ENCODE results near the gene MT1G.
"Not testable (repeated sequence)": the region's sequence is repeated elsewhere in the genome, so short reads cannot be mapped to it uniquely, and the experiment has no call there.

The MT1G gene

DNA sequence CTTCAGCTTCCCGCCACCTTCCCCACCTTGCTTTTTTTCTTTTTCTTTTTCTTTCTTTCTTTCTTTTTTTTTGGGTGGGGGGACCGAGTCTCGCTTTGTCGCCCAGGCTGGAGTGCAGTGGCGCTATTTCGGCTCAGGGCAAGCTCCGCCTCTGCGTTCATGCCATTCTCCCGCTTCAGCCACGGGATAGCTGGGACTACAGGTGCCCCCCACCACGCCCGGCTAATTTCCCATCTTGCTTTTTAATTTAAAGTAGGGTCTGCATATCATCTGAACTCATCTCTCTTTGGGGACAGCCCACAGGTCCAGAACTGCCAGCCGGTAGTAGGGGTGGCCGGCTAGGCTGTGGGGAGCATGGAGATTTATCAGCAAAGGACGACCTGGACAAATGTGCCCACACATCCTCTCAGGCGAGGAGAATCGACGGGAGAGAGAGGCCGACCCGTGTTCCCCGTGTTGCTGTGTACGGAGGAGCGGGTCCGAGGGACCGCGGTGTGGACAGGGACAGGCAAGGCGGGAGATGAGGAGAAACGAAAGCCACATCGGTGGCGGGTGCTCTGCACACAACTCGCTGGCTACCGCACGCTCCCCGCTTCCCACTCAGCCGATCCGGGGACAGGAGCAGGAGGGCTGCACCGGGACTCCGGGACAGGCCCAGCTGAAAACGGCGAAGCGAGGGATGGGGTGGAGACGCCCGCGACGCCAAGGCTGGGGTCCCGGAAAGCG is 33.0 kb downstream of the MT1G start:
- DNase-seq = no peak

DNA sequence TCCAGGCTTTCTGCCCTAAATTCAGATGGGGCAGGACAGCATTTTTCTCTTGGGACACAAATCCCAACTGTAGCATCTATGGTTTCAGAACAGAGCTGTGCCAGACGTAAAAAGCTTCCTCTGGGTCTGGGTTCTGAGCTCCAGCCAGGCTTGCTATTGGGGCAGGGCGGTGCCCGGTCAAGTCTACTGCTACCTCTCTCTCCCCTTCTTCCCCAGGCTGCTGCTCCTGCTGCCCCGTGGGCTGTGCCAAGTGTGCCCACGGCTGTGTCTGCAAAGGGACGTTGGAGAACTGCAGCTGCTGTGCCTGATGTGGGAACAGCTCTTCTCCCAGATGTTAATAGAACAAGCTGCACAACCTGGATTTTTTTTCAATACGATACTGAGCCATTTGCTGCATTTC is 34.3 kb downstream of the MT1G start:
- no peak for DNase-seq

DNA sequence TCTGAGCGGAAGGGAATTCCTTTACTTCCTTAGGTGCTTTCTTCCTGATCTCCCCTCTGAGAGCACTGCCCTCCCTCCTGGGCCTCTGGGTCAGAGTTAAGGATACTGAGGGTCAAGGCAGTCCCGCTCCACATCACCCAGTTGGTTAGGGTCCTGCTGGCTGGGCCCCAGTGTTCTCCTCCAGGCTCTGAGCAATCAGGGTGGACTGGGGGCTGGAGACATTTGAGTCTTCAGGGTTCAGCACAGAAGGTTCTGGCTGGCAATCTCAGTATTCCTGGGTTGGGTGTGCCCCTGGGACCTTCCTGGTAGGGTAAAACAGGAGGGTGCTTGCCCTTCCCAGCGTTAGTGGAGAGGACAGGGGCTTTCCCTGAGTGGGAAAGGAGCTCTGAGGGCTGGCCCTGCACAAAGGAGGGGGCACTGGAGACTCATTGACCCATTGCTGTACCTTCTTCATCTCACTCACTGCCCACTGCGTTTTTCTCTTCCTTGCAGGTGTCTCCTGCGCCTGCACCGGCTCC is 35.0 kb downstream of the MT1G start:
- no peak for DNase-seq

DNA sequence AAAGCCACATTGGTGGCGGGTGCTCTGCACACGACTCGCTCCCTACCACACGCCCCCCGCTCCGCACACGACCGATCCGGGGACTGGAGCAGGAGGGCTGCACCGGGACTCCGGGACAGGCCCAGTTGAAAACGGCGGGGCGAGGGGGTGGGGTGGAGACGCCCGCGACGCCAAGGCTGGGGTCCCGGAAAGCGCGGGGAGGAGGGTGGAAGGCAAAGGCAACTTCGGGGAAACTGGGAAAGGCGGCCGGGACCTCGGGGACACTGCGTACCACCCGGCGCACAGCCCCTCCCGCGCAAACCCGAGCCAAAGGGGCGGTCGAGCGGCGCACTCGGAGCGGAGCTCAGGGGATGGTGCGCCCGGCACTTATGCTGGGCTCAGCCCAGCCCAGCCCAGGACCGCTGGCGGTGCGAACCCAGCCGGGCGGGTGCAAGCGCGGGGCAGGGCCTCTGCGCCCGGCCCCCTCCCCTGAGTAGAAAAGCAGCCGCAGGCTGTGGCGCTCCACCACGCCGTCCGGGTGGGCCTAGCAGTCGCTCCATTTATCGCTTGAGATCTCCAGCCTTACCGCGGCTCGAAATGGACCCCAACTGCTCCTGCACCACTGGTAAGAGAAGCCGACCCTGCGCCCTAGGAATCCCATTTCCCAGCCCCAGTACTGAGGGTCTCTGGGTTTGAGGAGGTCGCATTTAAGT is 35.6 kb downstream of the MT1G start, which contains the start of gene MT1M:
Gene MT1M, plus strand, starts transcription at position 504 of the 692 bp plus-strand sequence. Its CDS starts 73 bp downstream, at position 577.
- no peak for DNase-seq

DNA sequence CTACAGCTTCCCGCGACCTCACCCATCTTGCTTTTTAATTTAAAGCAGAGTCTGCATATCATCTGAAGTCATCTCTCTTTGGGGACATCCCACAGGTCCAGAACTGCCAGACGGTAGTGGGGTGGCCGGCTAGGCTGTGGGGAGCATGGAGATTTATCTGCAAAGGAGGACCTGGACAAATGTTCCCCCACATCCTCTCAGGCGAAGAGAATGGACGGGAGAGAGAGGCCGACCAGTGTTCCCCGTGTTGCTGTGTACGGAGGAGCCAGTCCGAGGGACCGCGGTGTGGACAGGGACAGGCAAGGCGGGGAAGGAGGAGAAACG is 36.1 kb downstream of the MT1G start:
- no peak for DNase-seq

DNA sequence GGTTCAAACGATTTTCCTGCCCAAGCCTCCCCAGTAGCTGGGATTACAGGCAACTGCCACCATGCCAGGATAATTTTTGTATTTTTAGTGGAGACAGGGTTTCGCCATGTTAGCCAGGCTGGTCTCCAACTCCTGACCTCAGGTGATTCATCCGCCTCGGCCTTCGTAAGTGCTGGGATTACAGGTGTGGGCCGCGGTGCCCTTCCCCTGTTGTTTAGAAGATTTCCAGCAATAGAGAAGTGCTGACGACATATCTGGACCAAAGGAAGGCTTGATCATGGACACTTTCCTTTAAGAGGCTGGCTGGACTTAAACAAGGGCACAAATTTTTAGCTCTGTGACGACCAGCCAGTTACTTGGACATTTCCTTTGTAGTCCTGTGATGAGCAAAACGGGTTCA is 36.7 kb downstream of the MT1G start:
- no peak for DNase-seq

DNA sequence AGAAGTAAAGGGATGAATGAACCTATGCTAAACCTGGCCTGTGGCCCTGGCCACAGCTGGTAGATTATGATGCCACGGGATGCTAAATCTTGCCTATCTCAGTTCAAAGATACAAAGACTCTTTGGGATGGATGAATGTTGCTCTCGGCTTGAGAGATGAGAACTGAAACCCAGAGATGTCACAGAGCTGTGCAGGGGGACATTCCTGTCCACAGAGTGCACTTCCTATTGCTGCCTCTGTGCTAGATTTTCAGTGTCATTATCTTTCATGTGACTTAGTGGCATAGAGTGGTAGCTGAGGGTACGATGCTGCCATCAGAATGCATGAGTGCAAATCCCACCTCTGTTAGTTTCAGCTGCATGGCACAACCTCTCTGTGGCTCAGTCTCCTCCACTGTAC is 37.7 kb downstream of the MT1G start:
- no peak for DNase-seq

DNA sequence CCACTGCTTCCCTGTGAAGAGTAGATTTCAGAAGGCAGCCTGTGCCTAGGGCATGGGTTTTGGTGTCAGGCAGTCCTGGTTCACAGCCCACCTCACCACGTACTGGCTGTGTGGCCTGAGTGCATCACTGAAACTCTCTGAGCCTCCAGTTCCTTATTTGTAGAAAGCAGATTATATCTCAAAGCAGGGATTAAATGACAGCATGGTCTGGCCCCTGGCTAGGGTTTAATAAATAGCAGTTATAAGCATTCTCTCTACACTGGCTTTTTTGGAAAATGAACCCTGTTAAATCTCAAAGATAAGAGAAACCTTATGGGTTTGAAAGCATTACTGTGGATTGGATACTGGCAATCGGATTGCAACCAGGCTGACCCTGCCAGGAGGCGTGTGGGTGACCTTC is 38.3 kb downstream of the MT1G start:
- no peak for DNase-seq

DNA sequence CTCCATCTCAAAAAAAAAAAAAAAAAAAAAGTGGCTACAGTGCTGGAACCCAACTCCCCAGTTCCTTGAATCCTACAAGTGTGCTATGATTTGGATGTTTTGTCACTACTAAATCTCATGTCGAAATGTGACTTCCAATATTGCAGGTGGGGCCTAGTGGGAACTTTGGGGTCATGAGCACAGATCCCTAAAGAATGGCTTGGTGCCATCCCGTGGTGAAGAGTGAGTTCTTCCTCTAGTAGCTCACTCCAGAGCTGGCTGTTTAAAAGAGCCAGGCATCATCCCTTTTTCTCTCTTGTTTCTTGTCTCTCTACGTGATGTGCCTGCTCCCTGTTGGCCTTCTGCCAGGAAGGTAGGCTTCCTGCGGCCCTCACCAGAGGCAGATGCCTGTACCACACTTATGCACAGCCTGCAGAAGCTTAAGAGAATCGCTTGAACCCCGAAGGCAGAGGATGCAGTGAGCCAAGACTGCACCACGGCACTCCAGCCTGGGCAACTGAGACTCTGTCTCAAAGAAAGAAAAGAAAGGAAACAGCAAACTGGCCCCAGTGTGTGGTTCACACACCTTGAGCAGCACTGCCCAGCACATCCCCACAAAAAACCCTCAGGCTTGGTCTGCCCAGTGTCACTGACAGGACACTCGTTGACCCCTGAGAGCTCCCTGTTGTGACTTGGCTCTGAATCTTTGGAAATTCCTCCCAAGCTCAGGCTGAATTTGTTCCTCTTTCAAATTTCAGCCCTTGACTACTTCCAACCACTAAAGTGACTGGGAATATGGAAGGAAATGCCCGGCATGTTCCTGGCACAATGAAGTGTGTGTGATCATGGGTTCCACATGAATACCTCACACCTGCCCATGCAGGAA is 39.1 kb downstream of the MT1G start:
- DNase-seq = no peak

DNA sequence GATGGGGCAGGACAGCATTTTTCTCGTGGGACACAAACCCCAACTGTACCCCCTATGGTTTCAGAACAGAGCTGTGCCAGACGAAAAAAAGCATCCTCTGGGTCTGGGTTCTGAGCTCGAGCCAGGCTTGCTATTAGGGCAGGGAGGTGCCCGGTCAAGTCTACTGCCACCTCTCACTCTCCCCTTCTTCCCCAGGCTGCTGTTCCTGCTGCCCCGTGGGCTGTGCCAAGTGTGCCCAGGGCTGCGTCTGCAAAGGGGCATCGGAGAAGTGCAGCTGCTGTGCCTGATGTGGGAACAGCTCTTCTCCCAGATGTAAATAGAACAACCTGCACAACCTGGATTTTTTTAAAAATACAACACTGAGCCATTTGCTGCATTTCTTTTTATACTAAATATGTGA is 41.2 kb downstream of the MT1G start:
- DNase-seq = no peak

DNA sequence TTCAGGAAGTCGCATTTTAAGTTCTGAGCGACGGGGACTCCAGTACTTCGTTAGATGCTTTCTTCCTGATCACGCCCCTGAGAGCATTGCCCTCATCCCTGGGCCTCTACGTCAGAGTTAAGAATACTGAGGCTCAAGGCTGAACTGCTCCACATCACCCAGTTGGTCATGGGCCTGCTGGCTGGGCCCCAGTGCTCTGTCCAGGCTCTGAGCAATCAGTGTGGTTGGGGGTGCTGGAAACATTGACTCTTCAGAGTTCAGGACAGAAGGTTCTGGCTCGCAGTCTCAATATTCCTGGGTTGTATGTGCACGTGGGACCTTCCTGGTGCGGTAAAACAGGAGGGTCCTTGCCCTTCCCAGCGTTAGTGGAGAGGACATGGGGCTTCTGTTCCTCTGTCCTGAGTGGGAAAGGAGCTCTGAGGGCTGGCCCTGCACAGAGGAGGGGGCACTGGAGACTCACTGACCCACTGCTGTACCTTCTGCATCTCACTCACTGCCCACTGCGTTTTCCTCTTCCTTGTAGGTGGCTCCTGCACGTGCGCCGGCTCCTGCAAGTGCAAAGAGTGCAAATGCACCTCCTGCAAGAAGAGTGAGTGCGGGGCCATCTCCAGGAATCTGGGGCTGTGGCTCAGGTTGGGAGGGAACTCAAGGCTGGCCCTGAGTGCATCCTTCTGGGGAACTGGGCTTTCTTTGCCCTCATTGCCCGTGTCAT is 41.8 kb downstream of the MT1G start:
- no peak for DNase-seq

DNA sequence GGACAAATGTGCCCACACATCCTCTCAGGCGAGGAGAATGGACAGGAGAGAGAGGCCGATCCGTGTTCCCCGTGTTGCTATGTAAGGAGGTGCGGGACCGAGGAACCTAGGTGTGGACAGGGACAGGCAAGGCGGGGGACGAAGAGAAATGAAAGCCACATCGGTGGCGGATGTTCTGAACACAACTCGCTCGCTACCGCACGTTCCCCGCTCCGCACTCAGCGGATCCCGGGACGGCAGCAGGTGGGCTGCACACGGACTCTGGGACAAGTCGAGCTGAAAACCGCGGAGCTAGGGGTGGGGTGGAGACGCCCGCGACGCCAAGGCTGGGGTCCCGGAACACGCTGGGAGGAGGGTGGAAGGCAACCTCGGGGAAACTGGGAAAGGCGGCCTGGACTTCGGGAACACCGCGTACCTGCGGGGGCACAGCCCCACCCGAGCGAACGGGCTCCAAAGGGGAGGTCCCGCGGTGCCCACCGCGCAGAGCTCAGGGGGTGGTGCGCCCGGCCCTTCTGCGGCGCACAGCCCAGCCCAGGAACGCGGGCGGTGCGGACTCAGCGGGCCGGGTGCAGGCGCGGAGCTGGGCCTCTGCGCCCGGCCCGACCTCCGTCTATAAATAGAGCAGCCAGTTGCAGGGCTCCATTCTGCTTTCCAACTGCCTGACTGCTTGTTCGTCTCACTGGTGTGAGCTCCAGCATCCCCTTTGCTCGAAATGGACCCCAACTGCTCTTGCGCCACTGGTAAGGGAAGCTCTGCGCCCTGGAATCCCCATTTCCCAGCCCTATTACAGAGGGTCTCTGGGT is 42.5 kb downstream of the MT1G start, which contains the start of gene MT1E:
Gene MT1E, plus strand, starts transcription at position 642 of the 803 bp plus-strand sequence. Its CDS starts 71 bp downstream, at position 713.
- peak; percentile 16 to 38 for DNase-seq

DNA sequence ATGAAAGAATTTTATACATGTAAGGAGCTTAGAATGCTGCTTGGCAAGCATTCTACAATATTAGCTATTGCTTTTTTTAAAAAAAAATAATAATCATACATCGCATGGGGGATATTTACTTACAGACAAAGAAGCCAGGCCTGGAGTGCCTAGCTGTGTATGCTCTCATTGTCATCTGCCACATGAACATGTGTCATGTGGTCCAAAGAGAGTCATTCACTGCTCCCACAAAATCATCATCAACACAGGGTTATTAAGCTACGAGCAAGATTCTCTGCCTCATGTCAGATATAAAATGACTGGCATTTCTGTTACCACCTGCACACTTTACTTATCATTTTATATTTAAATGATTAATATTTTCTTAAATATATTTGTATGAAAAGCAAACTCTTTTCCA is 44.2 kb downstream of the MT1G start:
- no peak for DNase-seq

DNA sequence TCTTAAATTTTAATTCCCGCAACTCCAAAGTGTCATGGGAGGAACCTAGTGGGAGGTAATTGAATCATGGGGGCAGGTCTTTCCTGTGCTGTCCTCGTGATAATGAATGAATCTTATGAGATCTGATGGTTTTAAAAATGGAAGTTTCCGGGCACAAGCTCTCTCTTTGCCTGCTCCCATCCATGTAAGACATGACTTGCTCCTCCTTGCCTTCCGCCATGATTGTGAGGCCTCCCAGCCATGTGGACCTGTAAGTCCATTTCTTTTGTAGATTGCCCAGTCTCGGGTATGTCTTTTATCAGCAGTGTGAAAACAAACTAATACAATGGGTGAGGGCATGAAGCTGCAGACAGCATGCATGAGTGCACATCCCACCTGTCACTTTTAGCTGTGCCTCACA is 44.7 kb downstream of the MT1G start:
- DNase-seq = not testable (repeated sequence)

DNA sequence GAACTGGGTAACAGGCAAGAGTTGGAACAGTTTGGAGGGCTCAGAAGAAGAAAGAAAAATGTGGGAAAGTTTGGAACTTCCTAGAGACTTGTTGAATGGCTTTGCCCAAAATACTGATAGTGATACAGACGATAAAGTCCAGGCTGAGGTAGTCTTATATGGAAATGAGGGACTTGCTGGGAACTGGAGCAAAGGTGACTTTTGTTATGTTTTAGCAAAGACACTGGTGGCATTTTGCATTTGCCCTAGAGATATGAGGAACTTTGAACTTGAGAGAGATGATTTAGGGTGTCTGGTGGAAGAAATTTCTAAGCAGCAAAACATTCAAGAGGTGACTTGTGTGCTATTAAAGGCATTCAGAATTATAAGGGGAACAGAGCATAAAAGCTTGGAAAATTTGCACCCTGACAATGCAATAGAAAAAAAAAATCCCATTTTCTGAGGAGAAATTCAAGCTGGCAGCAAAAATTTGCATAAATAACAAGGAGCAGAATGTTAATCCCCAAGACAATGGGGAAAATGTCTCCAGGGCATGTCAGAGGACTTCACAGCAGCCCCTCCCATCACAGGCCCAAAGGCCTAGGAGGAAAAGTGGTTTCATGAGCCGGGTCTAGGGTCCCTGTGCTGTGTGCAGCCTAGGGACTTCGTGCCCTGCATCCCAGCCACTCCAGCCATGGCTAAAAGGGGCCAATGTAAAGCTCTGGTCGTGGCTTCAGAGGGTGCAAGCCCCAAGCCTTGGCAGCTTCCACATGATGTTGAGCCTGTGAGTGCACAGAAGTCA is 46.0 kb downstream of the MT1G start:
- DNase-seq = not testable (repeated sequence)

DNA sequence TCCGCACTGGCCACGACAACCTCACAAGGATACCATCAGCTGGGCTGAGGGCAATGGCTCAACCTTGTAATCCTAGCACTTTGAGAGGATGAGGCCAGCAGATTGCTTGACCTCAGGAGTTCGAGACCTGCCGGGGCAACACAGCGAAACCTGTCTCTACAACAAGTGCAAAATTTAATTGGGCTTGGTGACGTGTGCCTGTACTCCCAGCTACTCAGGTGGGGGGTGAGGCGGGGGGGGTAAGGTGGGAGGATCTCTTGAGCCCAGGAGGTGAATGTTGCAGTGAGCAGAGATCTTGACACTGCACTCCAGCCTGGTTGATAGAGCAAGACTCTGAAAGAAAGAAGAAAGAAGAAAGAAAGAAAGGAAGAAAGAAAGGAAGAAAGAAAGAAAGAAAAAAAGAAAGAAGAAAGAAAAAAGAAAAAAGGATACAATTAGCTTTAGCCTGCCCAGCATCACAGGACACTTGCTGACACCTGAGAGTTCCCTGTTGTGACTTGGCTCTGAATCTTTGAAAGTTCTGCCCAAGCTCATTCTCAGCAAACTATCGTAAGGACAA is 47.4 kb downstream of the MT1G start:
- no peak for DNase-seq

DNA sequence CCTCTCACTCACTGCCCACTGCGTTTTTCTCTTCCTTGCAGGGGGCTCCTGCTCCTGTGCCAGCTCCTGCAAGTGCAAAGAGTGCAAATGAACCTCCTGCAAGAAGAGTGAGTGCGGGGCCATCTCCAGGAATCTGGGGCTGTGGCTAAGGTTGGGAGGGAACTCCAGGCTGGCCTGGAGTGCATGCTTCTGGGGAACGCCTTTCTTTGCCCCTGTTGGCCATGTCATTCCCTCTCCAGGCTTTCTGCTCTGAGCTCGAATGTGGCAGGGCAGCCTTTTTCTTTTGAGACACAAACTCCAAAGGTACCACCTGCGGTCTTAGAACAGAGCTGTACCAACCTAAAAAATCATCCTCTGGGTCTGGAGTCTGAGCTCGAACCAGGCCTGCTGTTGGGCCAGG is 49.7 kb downstream of the MT1G start:
- DNase-seq = no peak

DNA sequence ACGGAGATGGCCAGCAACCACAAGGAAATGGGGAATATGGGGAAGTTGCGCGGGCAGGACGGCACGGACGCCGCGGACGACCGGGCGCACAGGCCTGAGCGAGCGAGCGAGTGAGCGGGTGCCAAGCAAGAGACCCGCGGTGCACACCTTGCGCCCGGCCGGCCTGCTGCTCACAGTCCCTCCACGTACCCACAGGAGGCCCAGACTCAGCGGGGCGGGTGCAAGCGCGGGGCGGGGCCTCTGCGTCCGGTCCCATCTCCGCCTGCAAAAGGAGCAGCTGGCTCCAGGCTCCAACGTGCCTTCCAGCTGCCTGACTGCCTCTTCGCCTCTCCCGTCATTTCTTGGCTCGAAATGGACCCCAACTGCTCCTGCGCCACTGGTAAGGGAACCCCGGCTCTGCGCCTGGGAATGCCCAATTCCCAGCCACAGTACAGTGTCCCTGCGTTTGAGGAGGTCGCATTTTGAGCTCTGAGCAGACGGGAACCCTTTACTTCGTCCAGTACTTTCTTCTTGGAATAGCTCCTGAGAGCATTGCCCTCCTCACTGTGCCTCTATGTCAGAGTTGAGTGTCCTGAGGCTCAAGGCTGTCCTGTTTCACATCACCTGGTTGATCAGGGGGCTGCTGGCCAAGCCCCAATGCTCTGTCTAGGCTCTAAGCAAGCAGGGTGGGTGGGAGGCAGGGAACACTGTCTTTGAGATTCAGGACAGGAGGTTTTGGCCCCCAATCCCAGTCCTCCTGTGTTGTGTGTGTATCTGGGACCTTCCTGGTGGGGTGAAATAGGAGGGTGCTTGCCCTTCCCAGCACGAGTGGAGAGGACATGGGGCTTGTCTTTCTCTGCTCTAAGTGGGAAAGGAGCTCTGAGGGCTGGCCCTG is 50.4 kb downstream of the MT1G start:
- peak in 1 of 2 donors; percentile 48 for DNase-seq

All from CD4-positive, alpha-beta T cell treated with Interferon alpha-2 for 1 hour (primary cell).